ENCODE measurements around the gene RARS2.

RARS2 gene

GRCh38 chr6:87574237-87574804 is 15.5 kb downstream of the RARS2 start:
- no peak for DNase-seq (ENCODE audit: low read depth)

GRCh38 chr6:87573307-87574024 is 16.3 kb downstream of the RARS2 start:
- no peak for DNase-seq (ENCODE audit: low read depth)

- no peak for DNase-seq (ENCODE audit: low read depth)
Measured at GRCh38 chr6:87572883-87573282, 16.9 kb downstream of the RARS2 start.

GRCh38 chr6:87572021-87572420 is 17.8 kb downstream of the RARS2 start:
- no peak for DNase-seq (ENCODE audit: low read depth)

- DNase-seq (ENCODE audit: low read depth) = no peak
Measured at GRCh38 chr6:87561017-87561416, 28.8 kb downstream of the RARS2 start.

- no peak for DNase-seq (ENCODE audit: low read depth)
Measured at GRCh38 chr6:87558446-87558845, 31.3 kb downstream of the RARS2 start.

GRCh38 chr6:87555506-87555905 is 34.3 kb downstream of the RARS2 start:
- DNase-seq (ENCODE audit: low read depth) = no peak

GRCh38 chr6:87553159-87553765 is 36.5 kb downstream of the RARS2 start:
- DNase-seq (ENCODE audit: low read depth) = no peak

GRCh38 chr6:87551799-87552198 is 38.0 kb downstream of the RARS2 start:
- DNase-seq (ENCODE audit: low read depth) = no peak

- DNase-seq (ENCODE audit: low read depth) = no peak
Measured at GRCh38 chr6:87544474-87544735, 45.4 kb downstream of the RARS2 start.

- DNase-seq (ENCODE audit: low read depth) = no peak
Measured at GRCh38 chr6:87543696-87544473, 45.9 kb downstream of the RARS2 start.

- no peak for DNase-seq (ENCODE audit: low read depth)
Measured at GRCh38 chr6:87541744-87542143, 48.0 kb downstream of the RARS2 start.

GRCh38 chr6:87541041-87541440 is 48.7 kb downstream of the RARS2 start:
- no peak for DNase-seq (ENCODE audit: low read depth)

- DNase-seq (ENCODE audit: low read depth) = no peak
Measured at GRCh38 chr6:87540539-87540938, 49.2 kb downstream of the RARS2 start.

- DNase-seq (ENCODE audit: low read depth) = no peak
Measured at GRCh38 chr6:87539554-87539953, 50.2 kb downstream of the RARS2 start.

GRCh38 chr6:87538510-87539260 is 51.1 kb downstream of the RARS2 start:
- no peak for DNase-seq (ENCODE audit: low read depth)

GRCh38 chr6:87534377-87535047 is 55.3 kb downstream of the RARS2 start:
- no peak for DNase-seq (ENCODE audit: low read depth)

- no peak for DNase-seq (ENCODE audit: low read depth)
Measured at GRCh38 chr6:87529221-87529620, 60.6 kb downstream of the RARS2 start.

GRCh38 chr6:87522686-87523085 is 67.1 kb downstream of the RARS2 start:
- DNase-seq (ENCODE audit: low read depth) = no peak

- DNase-seq (ENCODE audit: low read depth) = no peak
Measured at GRCh38 chr6:87518453-87518852, 71.3 kb downstream of the RARS2 start.

GRCh38 chr6:87514831-87515230 is 75.0 kb downstream of the RARS2 start:
- no peak for DNase-seq (ENCODE audit: low read depth)

GRCh38 chr6:87504441-87504840 is 85.3 kb downstream of the RARS2 start:
- no peak for DNase-seq (ENCODE audit: low read depth)
